Adrenal gland (tissue), 12 donors: ENCODE measurements around the gene CEP250. TPM values are rescaled to one million over a fixed set of nuclear protein-coding genes. Genes with fewer than 3 reads are reported as not detected.

Source experiments
- DNase-seq, 7 donors: peaks; one replicate each; pipeline ENCODE4 v3.0.0-alpha.2; 2019 to 2020
- H3K27ac ChIP-seq, 5 donors: fragments of 200-600 bp; sonication (generic) in 4 of 5; 1 replicate in 3 of 5; 2 replicates in 2 of 5; pipeline versions ENCODE4 v1.5.1 to v1.8.0; 2016 to 2020; ENCODE audit warnings: mild to moderate bottlenecking in 1 of 5
- H3K27me3 ChIP-seq: fragments of 200-600 bp; 2 replicates; pipeline ENCODE4 v1.8.0; 2021
- H3K36me3 ChIP-seq, 2 donors: fragments of 200-600 bp; replicated peaks in 1 of 2; 1 replicate in 1 of 2; 2 replicates in 1 of 2; pipeline versions ENCODE4 v1.5.1 to v1.8.0; 2018 to 2022
- H3K4me1 ChIP-seq, 2 donors: fragments of 200-600 bp; replicated peaks in 1 of 2; 1 replicate in 1 of 2; 2 replicates in 1 of 2; pipeline versions ENCODE4 v1.5.1 to v1.8.0; 2018 to 2021
- H3K4me3 ChIP-seq, 4 donors: fragments of 200-600 bp; sonication (generic) in 3 of 4; one replicate each; pipeline ENCODE4 v1.5.1; 2016 to 2018
- H3K9me3 ChIP-seq, 3 donors: fragments of 200-600 bp; sonication (generic) in 1 of 3; replicated peaks in 1 of 3; 1 replicate in 2 of 3; 2 replicates in 1 of 3; pipeline versions ENCODE4 v1.5.1 to v1.8.0; 2016 to 2021
- POLR2A ChIP-seq, 2 donors: fragments of 450-650 bp; IDR thresholded peaks; one replicate each; pipeline ENCODE4 v1.6.1; 2017; ENCODE audit warnings: antibody characterized with exemption in 2 of 2, mild to moderate bottlenecking in 2 of 2, moderate library complexity in 1 of 2
- WGBS, 4 donors: extraction: QIAGEN DNeasy Blood & Tissue Kit in 2 of 4; methylation state at CpG; one replicate each; pipeline versions ENCODE4 v1.1.5 to v1.1.7; 2013 to 2017; 5-methylcytosine and 5-hydroxymethylcytosine counted together
- intact Hi-C, 2 donors: fragments of 100-400 bp; cut with DNase I; formaldehyde crosslinking; loops; one replicate each; pipeline versions ENCODE4 v1.14.1 to v1.15.0; 2022 to 2023
- polyA plus RNA-seq, 3 donors: library from polyadenylated mRNA; stranded (reverse); fragments of 200-250 nt in 2 of 3; fragments of 350-450 nt in 1 of 3; fragmentation: Illumina TruSeq in 1 of 3; extraction: RNeasy Lipid Tissue Mini Kit (QIAGEN cat#74804) in 1 of 3; gene quantifications; one replicate each; pipeline ENCODE4 v1.2.3, GENCODE V29; 2013 to 2014
- total RNA-seq, 9 donors: library from RNA; depleted of rRNA in 4 of 9; stranded (reverse); fragments of >200 nt in 4 of 9; fragments of 120-200 nt in 1 of 9; fragmentation: NEBNext Ultra II Directional in 1 of 9; extraction: Animal tissue kit (Norgen Biotek cat#: 25700) in 1 of 9; gene quantifications; one replicate each; pipeline versions ENCODE4 v1.1.0 to v1.2.4, GENCODE V29; 2013 to 2023
- TF ChIP-seq, protein P1 (sequence below), 6 experiments: fragments of 450-650 bp in 4 of 6; fragments of 200-600 bp in 2 of 6; sonication (generic) in 1 of 6; IDR thresholded peaks; 1 replicate in 5 of 6; 2 replicates in 1 of 6; pipeline versions ENCODE4 v1.5.1 to v1.8.0; 2016 to 2021; ENCODE audit warnings: antibody characterized with exemption in 6 of 6, mild to moderate bottlenecking in 2 of 6, moderate library complexity in 1 of 6
- donor health status: healthy with polysubstance abuse.
- donor health status: Bipolar disorder and iron deficiency.
- donor health status: DM: yes; HTN: yes; CAD: no.
- donor health status: DM: no; HTN: no; CAD: no.
- donor health status: DM: no; HTN: no; CAD: no.
- donor health status: DM: yes; HTN: yes; CAD: no.

Gene CEP250
- total and polyA plus RNA-seq, 12 donors: 12.6 to 49.8 (median 26.0) TPM

GRCh38 chr20:35467339-35468224, 12.2 kb downstream of the CEP250 start:
- DNase-seq: peak; percentile 60 to 86 (median 74)
- Histone ChIP-seq H3K27me3 (no peaks in the 10 kb centered on the region), H3K4me3 (no peak overlapping the region), H3K27ac (peak overlapping the region in 4 of 5 donors; percentile 35 to 65 (median 50)), H3K4me1 (peaks cover 0 to 5% of the 10 kb centered on the region in 2 donors), H3K36me3 (peaks cover 0 to 29% of the 10 kb centered on the region in 2 donors), H3K9me3 (no peaks in the 10 kb centered on the region)
- 53 to 70% (median 60%) methylated on average over 5 to 9 of the region's 9 CpGs for WGBS, 4 donors
- intact Hi-C loops: loop anchor here (10.0 kb wide), 2 partner anchors 197 to 227 kb away; partner anchors contain the start of genes CPNE1 (in 1 of the 2), NFS1 (in 1 of the 2), RBM12 (in 1 of the 2) and ROMO1 (in 1 of the 2)
- TF ChIP-seq POLR2A (IDR thresholded peaks at IDR 0.05): no peak
- TF ChIP-seq, protein P1, sequence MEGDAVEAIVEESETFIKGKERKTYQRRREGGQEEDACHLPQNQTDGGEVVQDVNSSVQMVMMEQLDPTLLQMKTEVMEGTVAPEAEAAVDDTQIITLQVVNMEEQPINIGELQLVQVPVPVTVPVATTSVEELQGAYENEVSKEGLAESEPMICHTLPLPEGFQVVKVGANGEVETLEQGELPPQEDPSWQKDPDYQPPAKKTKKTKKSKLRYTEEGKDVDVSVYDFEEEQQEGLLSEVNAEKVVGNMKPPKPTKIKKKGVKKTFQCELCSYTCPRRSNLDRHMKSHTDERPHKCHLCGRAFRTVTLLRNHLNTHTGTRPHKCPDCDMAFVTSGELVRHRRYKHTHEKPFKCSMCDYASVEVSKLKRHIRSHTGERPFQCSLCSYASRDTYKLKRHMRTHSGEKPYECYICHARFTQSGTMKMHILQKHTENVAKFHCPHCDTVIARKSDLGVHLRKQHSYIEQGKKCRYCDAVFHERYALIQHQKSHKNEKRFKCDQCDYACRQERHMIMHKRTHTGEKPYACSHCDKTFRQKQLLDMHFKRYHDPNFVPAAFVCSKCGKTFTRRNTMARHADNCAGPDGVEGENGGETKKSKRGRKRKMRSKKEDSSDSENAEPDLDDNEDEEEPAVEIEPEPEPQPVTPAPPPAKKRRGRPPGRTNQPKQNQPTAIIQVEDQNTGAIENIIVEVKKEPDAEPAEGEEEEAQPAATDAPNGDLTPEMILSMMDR (IDR thresholded peaks at IDR 0.05): no peak

DNA sequence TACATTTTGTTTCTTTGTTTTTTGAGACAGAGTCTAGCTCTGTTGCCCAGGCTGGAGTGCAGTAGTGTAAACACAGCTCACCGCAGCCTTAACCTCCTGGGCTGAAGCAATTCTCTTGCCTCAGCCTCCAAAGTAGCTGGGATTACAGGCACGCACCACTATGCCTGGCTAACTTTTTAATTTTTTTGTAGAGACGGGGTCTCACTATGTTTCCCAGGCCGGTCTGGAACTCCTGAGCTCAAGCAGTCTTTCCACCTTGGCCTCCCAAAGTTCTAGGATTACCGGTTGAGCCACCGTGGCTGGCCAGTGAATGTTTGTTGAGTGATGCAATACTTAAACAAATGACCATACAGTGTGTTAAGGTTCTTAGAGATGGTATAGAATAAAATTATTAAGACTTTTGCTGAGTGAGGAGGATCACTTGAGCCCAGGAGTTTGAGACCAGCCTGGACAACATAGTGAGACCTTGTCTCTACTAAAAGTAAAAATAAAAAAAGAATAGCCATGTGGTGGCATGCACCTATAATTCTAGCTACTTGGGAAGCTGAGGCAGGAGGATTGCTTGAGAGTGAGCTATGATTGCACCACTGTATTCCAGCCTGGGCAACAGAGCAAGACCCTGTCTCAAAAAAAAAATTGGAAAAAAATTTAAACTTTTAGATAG, 13.4 kb downstream of the CEP250 start:
- H3K27me3 ChIP-seq: no peaks in the 10 kb centered on the region
- intact Hi-C loops: loop anchor here (10.0 kb wide), 2 partner anchors 196 to 226 kb away; partner anchors contain the start of genes CPNE1 (in 1 of the 2), NFS1 (in 1 of the 2), RBM12 (in 1 of the 2) and ROMO1 (in 1 of the 2)
- DNase-seq: no peak
- no peak overlapping the region for H3K27ac ChIP-seq
- WGBS, 4 donors: 76 to 93% (median 78%) methylated on average over 5 to 6 of the region's 6 CpGs
- H3K4me3 ChIP-seq: no peak overlapping the region
- H3K4me1 ChIP-seq: peaks cover 0 to 5% of the 10 kb centered on the region in 2 donors
- H3K9me3 ChIP-seq: no peaks in the 10 kb centered on the region
- TF ChIP-seq, protein P1 (IDR thresholded peaks at IDR 0.05): no peak
- H3K36me3 ChIP-seq: peaks cover 0 to 35% of the 10 kb centered on the region in 2 donors

DNA sequence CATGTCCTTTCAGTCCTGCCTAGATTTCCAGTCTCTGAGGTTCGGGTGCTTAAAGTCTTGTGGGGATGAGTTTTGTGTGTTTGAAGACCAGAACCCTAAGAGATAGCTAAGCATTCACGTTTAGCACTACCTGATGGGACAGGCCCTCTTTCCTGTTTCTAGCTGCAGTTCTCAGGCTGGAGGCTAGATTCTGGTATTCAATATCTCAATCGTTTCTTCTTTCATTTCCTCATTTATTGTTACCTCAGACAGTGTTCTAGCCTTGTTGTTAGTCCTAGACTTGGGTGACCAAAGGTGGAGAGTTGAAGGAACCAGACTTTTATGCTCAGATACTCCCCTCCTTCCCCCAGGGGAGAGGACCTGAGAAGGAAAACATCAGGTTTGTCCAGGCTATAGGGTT, 16.8 kb downstream of the CEP250 start:
- Histone ChIP-seq H3K27ac (no peak overlapping the region), H3K27me3 (no peaks in the 10 kb centered on the region), H3K9me3 (no peaks in the 10 kb centered on the region), H3K4me1 (peaks cover 0 to 3% of the 10 kb centered on the region in 2 donors), H3K4me3 (no peak overlapping the region), H3K36me3 (peaks cover 0 to 65% of the 10 kb centered on the region in 2 donors)
- no peak for DNase-seq
- 80 to 88% (median 81%) methylated on average over 3 of the region's 3 CpGs for WGBS, 4 donors
- TF ChIP-seq, protein P1 (IDR thresholded peaks at IDR 0.05): no peak
- no peak for TF ChIP-seq POLR2A (IDR thresholded peaks at IDR 0.05)
- intact Hi-C loops: loop anchor here in 1 of 2 donors (10.0 kb wide), 1 partner anchor 213 kb away; no protein-coding TSS in a partner anchor

- no peak for TF ChIP-seq POLR2A (IDR thresholded peaks at IDR 0.05)
- TF ChIP-seq, protein P1 (IDR thresholded peaks at IDR 0.05): no peak
- intact Hi-C loops: loop anchor here in 1 of 2 donors (10.0 kb wide), 1 partner anchor 211 kb away; no protein-coding TSS in a partner anchor
- Histone ChIP-seq H3K27me3 (no peaks in the 10 kb centered on the region), H3K9me3 (no peaks in the 10 kb centered on the region), H3K4me1 (no peaks in the 10 kb centered on the region), H3K36me3 (peaks cover 0 to 80% of the 10 kb centered on the region in 2 donors), H3K4me3 (no peak overlapping the region), H3K27ac (no peak overlapping the region)
- DNase-seq: no peak
- 75 to 86% (median 86%) methylated on average over 8 of the region's 8 CpGs for WGBS, 4 donors
These were observed 18.3 kb downstream of the CEP250 start for GRCh38 chr20:35473684-35474083.
